Measurements from ENCODE around the gene SCN11A. TPM values are rescaled to one million over a fixed set of nuclear protein-coding genes. Genes with fewer than 3 reads are reported as not detected.

The SCN11A gene
- total RNA-seq, 1 experiment from 2014 or later, result not detected

- no peak overlapping the region for H3K27ac ChIP-seq (ENCODE audit: low read depth, low read length, poor library complexity, severe bottlenecking)
- H3K36me3 ChIP-seq (ENCODE audit: insufficient read depth, low read length, poor library complexity, severe bottlenecking), result no peaks in the 10 kb centered on the region
- H3K4me3 ChIP-seq (ENCODE audit: low read depth, low read length, poor library complexity, severe bottlenecking), result no peak overlapping the region
- H3K4me1 ChIP-seq (ENCODE audit: insufficient read depth, low read length, poor library complexity, severe bottlenecking), result no peaks in the 10 kb centered on the region
- intact Hi-C loops (cut with micrococcal nuclease; ENCODE audit: unreplicated experiment), result no loop called here
- H3K9me3 ChIP-seq (ENCODE audit: low read depth, low read length, poor library complexity, severe bottlenecking), result no peaks in the 10 kb centered on the region
- POLR2A ChIA-PET (ENCODE audit: low non-redundant PET), result no interaction called here
- H3K27me3 ChIP-seq (replicated peaks; ENCODE audit: insufficient read depth, low read depth, low read length, poor library complexity), result no peaks in the 10 kb centered on the region
- CTCF ChIA-PET, result no interaction called here
- no peak for TF ChIP-seq EZH2 (IDR thresholded peaks at IDR 0.05; ENCODE audit: borderline replicate concordance, low read depth, low read length, poor library complexity, severe bottlenecking)
- TF ChIP-seq CTCF (conservative IDR thresholded peaks at IDR 0.05; ENCODE audit: low read depth, low read length), result no peak
- BruUV-seq (replicated peaks), result no TSS peak
- DNase-seq (ENCODE audit: low spot score), result no peak
Measured at GRCh38 chr3:39015418-39015817, 36.3 kb downstream of the SCN11A start.

GRCh38 chr3:39013921-39014509 is 37.7 kb downstream of the SCN11A start:
- no TSS peak for BruUV-seq (replicated peaks)
- no peaks in the 10 kb centered on the region for H3K36me3 ChIP-seq (ENCODE audit: insufficient read depth, low read length, poor library complexity, severe bottlenecking)
- ChIA-PET CTCF (no interaction called here), POLR2A (ENCODE audit: low non-redundant PET) (no interaction called here)
- DNase-seq (ENCODE audit: low spot score), result no peak
- no peak for TF ChIP-seq CTCF (conservative IDR thresholded peaks at IDR 0.05; ENCODE audit: low read depth, low read length)
- TF ChIP-seq EZH2 (IDR thresholded peaks at IDR 0.05; ENCODE audit: borderline replicate concordance, low read depth, low read length, poor library complexity, severe bottlenecking), result no peak
- no peaks in the 10 kb centered on the region for H3K4me1 ChIP-seq (ENCODE audit: insufficient read depth, low read length, poor library complexity, severe bottlenecking)
- H3K4me3 ChIP-seq (ENCODE audit: low read depth, low read length, poor library complexity, severe bottlenecking), result no peak overlapping the region
- H3K27ac ChIP-seq (ENCODE audit: low read depth, low read length, poor library complexity, severe bottlenecking), result no peak overlapping the region
- intact Hi-C loops (cut with micrococcal nuclease; ENCODE audit: unreplicated experiment), result no loop called here
- H3K27me3 ChIP-seq (replicated peaks; ENCODE audit: insufficient read depth, low read depth, low read length, poor library complexity), result no peaks in the 10 kb centered on the region
- no peaks in the 10 kb centered on the region for H3K9me3 ChIP-seq (ENCODE audit: low read depth, low read length, poor library complexity, severe bottlenecking)

- no peaks in the 10 kb centered on the region for H3K9me3 ChIP-seq (ENCODE audit: low read depth, low read length, poor library complexity, severe bottlenecking)
- TF ChIP-seq EZH2 (IDR thresholded peaks at IDR 0.05; ENCODE audit: borderline replicate concordance, low read depth, low read length, poor library complexity, severe bottlenecking), result no peak
- TF ChIP-seq CTCF (conservative IDR thresholded peaks at IDR 0.05; ENCODE audit: low read depth, low read length), result no peak
- no peak overlapping the region for H3K27ac ChIP-seq (ENCODE audit: low read depth, low read length, poor library complexity, severe bottlenecking)
- ChIA-PET POLR2A (ENCODE audit: low non-redundant PET) (no interaction called here), CTCF (no interaction called here)
- no TSS peak for BruUV-seq (replicated peaks)
- no peaks in the 10 kb centered on the region for H3K27me3 ChIP-seq (replicated peaks; ENCODE audit: insufficient read depth, low read depth, low read length, poor library complexity)
- no peaks in the 10 kb centered on the region for H3K4me1 ChIP-seq (ENCODE audit: insufficient read depth, low read length, poor library complexity, severe bottlenecking)
- peak; percentile 6 for DNase-seq (ENCODE audit: low spot score)
- intact Hi-C loops (cut with micrococcal nuclease; ENCODE audit: unreplicated experiment), result no loop called here
- no peak overlapping the region for H3K4me3 ChIP-seq (ENCODE audit: low read depth, low read length, poor library complexity, severe bottlenecking)
- no peaks in the 10 kb centered on the region for H3K36me3 ChIP-seq (ENCODE audit: insufficient read depth, low read length, poor library complexity, severe bottlenecking)
Measured at GRCh38 chr3:39013289-39013688, 38.5 kb downstream of the SCN11A start.

Data from A673 (cell line).